Loucy (cell line): ENCODE data around the gene OTC.

Source experiments
- H2AFZ ChIP-seq: fragments of 200-600 bp; sonication (generic); 2 replicates; pipeline ENCODE4 v1.6.0; 2016; ENCODE audit warnings: antibody characterized with exemption, mild to moderate bottlenecking, low read length, moderate library complexity
- H3F3A ChIP-seq: fragments of 200-600 bp; 2 replicates; pipeline ENCODE4 v1.6.0; 2016; ENCODE audit warnings: antibody characterized with exemption, low read depth, mild to moderate bottlenecking
- H3K27me3 ChIP-seq: fragments of 200-600 bp; sonication (generic); 2 replicates; pipeline ENCODE4 v1.6.1; 2014; ENCODE audit warnings: low read length, mild to moderate bottlenecking; ENCODE audit not compliant: insufficient read depth, poor library complexity, severe bottlenecking
- H3K36me3 ChIP-seq: fragments of 200-600 bp; sonication (generic); 2 replicates; pipeline ENCODE4 v1.6.1; 2016; ENCODE audit warnings: low read length; ENCODE audit not compliant: insufficient read depth
- H3K4me1 ChIP-seq: fragments of 200-600 bp; sonication (generic); 2 replicates; pipeline ENCODE4 v1.5.1; 2014; ENCODE audit warnings: low read length, mild to moderate bottlenecking; ENCODE audit not compliant: insufficient read depth, poor library complexity, severe bottlenecking
- H3K4me2 ChIP-seq: fragments of 200-600 bp; sonication (generic); 2 replicates; pipeline ENCODE4 v1.6.0; 2014; ENCODE audit warnings: antibody characterized with exemption, low read length, low read depth, mild to moderate bottlenecking; ENCODE audit not compliant: poor library complexity, severe bottlenecking
- H3K4me3 ChIP-seq: fragments of 200-600 bp; sonication (generic); 2 replicates; pipeline ENCODE4 v1.5.1; 2014; ENCODE audit warnings: low read length, mild to moderate bottlenecking, mixed read lengths; ENCODE audit not compliant: poor library complexity, severe bottlenecking
- H3K79me2 ChIP-seq: fragments of 200-600 bp; sonication (generic); 2 replicates; pipeline ENCODE4 v1.6.1; 2014; ENCODE audit warnings: low read length; ENCODE audit not compliant: insufficient read depth
- H3K9ac ChIP-seq: fragments of 200-600 bp; sonication (generic); 2 replicates; pipeline ENCODE4 v1.6.0; 2014; ENCODE audit warnings: mild to moderate bottlenecking, low read depth, low read length, moderate library complexity; ENCODE audit not compliant: poor library complexity, severe bottlenecking
- H3K9me2 ChIP-seq: fragments of 200-600 bp; sonication (generic); replicated peaks from 2 replicates; pipeline ENCODE4 v1.6.1; 2016; ENCODE audit warnings: low read depth, low read length, mixed read lengths
- H3K9me3 ChIP-seq: fragments of 200-600 bp; sonication (generic); 2 replicates; pipeline ENCODE4 v1.6.1; 2014; ENCODE audit warnings: mild to moderate bottlenecking, antibody characterized with exemption, low read length, low read depth; ENCODE audit not compliant: insufficient read depth
- H4K20me1 ChIP-seq: fragments of 200-600 bp; sonication (generic); 2 replicates; pipeline ENCODE4 v1.6.0; 2014; ENCODE audit warnings: antibody characterized with exemption, low read length, mild to moderate bottlenecking; ENCODE audit not compliant: insufficient read depth, poor library complexity, severe bottlenecking
- EZH2phosphoT487 ChIP-seq: fragments of 200-600 bp; IDR thresholded peaks from 2 replicates; pipeline ENCODE4 v1.6.1; 2018; ENCODE audit warnings: antibody characterized with exemption, mild to moderate bottlenecking, moderate library complexity, borderline replicate concordance
- TF ChIP-seq, protein P1 (sequence below): fragments of 200-600 bp; sonication (generic); conservative IDR thresholded peaks from 2 replicates; pipeline ENCODE4 v1.5.1; 2014; ENCODE audit warnings: mild to moderate bottlenecking, antibody characterized with exemption, low read length

OTC gene

DNA sequence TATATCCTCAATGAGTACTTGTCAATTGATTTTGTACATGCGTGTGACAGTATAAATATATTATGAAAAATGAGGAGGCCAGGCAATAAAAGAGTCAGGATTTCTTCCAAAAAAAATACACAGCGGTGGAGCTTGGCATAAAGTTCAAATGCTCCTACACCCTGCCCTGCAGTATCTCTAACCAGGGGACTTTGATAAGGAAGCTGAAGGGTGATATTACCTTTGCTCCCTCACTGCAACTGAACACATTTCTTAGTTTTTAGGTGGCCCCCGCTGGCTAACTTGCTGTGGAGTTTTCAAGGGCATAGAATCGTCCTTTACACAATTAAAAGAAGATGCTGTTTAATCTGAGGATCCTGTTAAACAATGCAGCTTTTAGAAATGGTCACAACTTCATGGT is at the start of gene OTC:
Gene OTC (plus strand): TSS at position 243 of the 400 bp plus-strand sequence. CDS start 93 bp downstream, at position 336.
- H3K9ac ChIP-seq = no peak within 1 kb of the TSS
- no peak within 1 kb of the TSS for H3K4me2 ChIP-seq
- peaks cover 6% of the 10 kb centered on the region for H3K4me1 ChIP-seq
- no peak within 1 kb of the TSS for H3K4me3 ChIP-seq
- no peaks in the 10 kb centered on the region for H3K36me3 ChIP-seq
- H2AFZ ChIP-seq = no peak within 1 kb of the TSS
- H3K9me3 ChIP-seq = no peaks in the 10 kb centered on the region
- H3F3A ChIP-seq = no peaks in the 10 kb centered on the region
- TF ChIP-seq EZH2phosphoT487 = no peak
- TF ChIP-seq, protein P1, sequence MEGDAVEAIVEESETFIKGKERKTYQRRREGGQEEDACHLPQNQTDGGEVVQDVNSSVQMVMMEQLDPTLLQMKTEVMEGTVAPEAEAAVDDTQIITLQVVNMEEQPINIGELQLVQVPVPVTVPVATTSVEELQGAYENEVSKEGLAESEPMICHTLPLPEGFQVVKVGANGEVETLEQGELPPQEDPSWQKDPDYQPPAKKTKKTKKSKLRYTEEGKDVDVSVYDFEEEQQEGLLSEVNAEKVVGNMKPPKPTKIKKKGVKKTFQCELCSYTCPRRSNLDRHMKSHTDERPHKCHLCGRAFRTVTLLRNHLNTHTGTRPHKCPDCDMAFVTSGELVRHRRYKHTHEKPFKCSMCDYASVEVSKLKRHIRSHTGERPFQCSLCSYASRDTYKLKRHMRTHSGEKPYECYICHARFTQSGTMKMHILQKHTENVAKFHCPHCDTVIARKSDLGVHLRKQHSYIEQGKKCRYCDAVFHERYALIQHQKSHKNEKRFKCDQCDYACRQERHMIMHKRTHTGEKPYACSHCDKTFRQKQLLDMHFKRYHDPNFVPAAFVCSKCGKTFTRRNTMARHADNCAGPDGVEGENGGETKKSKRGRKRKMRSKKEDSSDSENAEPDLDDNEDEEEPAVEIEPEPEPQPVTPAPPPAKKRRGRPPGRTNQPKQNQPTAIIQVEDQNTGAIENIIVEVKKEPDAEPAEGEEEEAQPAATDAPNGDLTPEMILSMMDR = no peak
- no peaks in the 10 kb centered on the region for H3K79me2 ChIP-seq
- no peaks in the 10 kb centered on the region for H3K27me3 ChIP-seq
- no peaks in the 10 kb centered on the region for H3K9me2 ChIP-seq
- H4K20me1 ChIP-seq = no peaks in the 10 kb centered on the region

DNA sequence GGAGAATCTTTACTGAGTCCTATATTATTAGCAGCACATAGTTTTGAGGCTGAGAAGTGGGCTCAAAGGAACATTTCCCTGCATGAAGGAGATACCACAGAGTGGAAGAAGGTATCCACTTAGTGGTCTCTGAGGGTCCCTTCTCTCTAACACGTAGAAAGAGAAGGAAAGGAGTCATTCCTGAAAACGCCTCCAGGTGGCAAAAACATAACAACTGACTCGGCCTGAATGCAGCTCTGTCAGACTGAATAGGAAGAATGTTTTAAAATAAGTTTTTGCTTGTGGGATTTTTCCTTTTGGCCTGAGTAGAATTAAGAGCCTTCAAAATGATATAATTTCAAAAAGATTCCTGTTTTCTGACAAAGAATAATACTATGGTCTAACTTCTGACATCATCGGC is 48.4 kb upstream of the OTC start:
- Histone ChIP-seq H3K79me2 (no peaks in the 10 kb centered on the region), H3K9ac (no peak overlapping the region), H3K9me3 (no peaks in the 10 kb centered on the region), H3K36me3 (peaks cover 22% of the 10 kb centered on the region; the same call in 1 of the 2 replicates), H2AFZ (no peak overlapping the region), H3K4me2 (no peak overlapping the region), H3K27me3 (no peaks in the 10 kb centered on the region), H3K4me1 (peaks cover 12% of the 10 kb centered on the region), H3K4me3 (no peak overlapping the region), H3F3A (no peaks in the 10 kb centered on the region), H4K20me1 (peaks cover under 1% of the 10 kb centered on the region), H3K9me2 (no peaks in the 10 kb centered on the region)
- TF ChIP-seq, protein P1 = peak; percentile 42
- TF ChIP-seq EZH2phosphoT487 = no peak

DNA sequence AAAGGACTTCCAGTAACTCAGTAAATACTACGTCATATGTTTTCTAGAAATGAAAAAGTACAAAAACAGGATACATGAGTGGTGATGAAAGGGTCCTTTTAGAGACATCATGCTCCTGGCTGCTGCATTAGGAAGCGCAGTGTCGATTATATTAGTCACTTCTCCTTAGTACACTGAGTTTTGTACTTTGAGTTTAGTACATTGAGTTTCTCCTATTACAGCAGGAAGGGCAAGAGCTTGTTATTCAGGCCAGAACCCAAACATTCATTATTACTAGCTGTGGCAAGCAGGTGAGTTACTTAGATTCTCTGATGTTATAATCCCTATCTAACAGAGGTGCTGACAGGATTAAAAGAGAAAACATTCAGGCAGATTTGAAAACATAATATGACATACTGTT is 46.4 kb upstream of the OTC start:
- H2AFZ ChIP-seq = no peak overlapping the region
- no peaks in the 10 kb centered on the region for H3K79me2 ChIP-seq
- peaks cover 17% of the 10 kb centered on the region; the same call in 1 of the 2 replicates for H3K36me3 ChIP-seq
- no peak overlapping the region for H3K4me2 ChIP-seq
- H3K27me3 ChIP-seq = no peaks in the 10 kb centered on the region
- H3F3A ChIP-seq = no peaks in the 10 kb centered on the region
- TF ChIP-seq EZH2phosphoT487 = no peak
- TF ChIP-seq, protein P1 = no peak
- peaks cover 10% of the 10 kb centered on the region for H3K4me1 ChIP-seq
- no peaks in the 10 kb centered on the region for H3K9me3 ChIP-seq
- peaks cover 2% of the 10 kb centered on the region for H4K20me1 ChIP-seq
- H3K9me2 ChIP-seq = no peaks in the 10 kb centered on the region
- no peak overlapping the region for H3K4me3 ChIP-seq
- H3K9ac ChIP-seq = no peak overlapping the region
